Cardiac muscle cell (in vitro differentiated cells and primary cell): ENCODE results near the gene PLD2. TPM values are rescaled to one million over a fixed set of nuclear protein-coding genes. Genes with fewer than 3 reads are reported as not detected.

Experiments
- DNase-seq, 2 donors: peaks; one replicate each; pipeline versions ENCODE4 v3.0.0 to v3.0.0-alpha.2; 2010 to 2017; ENCODE audit warnings: low read depth in 1 of 2, low spot score in 1 of 2
- H3K27ac ChIP-seq: fragments of 200-600 bp; sonication (generic); 2 replicates; pipeline ENCODE4 v1.5.1; 2016
- H3K27me3 ChIP-seq: fragments of 200-600 bp; sonication (generic); 2 replicates; pipeline ENCODE4 v1.6.0; 2016; ENCODE audit warnings: control low read depth
- H3K36me3 ChIP-seq: fragments of 200-600 bp; sonication (generic); 2 replicates; pipeline ENCODE4 v1.5.1; 2016; ENCODE audit warnings: control low read depth
- H3K4me1 ChIP-seq: fragments of 200-600 bp; sonication (generic); 2 replicates; pipeline ENCODE4 v1.8.1; 2017; ENCODE audit warnings: low read depth, mild to moderate bottlenecking, mixed run types
- H3K4me3 ChIP-seq: fragments of 200-600 bp; sonication (generic); 2 replicates; pipeline ENCODE4 v1.5.1; 2016; ENCODE audit warnings: mild to moderate bottlenecking
- H3K9me3 ChIP-seq: fragments of 200-600 bp; sonication (generic); 2 replicates; pipeline ENCODE4 v1.5.1; 2017; ENCODE audit warnings: low read depth, mild to moderate bottlenecking, control low read depth
- CTCF ChIP-seq: IDR thresholded peaks from 2 replicates; pipeline ENCODE4 v1.5.1; 2012; ENCODE audit warnings: low read depth, mild to moderate bottlenecking, low read length
- polyA plus RNA-seq: library from polyadenylated mRNA; unstranded; fragments of >200 nt; fragmentation: Nextera tagmentation; extraction: Ambion mirVana; gene quantifications from 2 replicates; pipeline ENCODE4 v1.2.1, GENCODE V29; 2016
- total RNA-seq: library from RNA; depleted of rRNA; stranded (reverse); fragments of >200 nt; gene quantifications from 2 replicates; pipeline ENCODE4 v1.2.3, GENCODE V29; 2016

Gene PLD2, protein sequence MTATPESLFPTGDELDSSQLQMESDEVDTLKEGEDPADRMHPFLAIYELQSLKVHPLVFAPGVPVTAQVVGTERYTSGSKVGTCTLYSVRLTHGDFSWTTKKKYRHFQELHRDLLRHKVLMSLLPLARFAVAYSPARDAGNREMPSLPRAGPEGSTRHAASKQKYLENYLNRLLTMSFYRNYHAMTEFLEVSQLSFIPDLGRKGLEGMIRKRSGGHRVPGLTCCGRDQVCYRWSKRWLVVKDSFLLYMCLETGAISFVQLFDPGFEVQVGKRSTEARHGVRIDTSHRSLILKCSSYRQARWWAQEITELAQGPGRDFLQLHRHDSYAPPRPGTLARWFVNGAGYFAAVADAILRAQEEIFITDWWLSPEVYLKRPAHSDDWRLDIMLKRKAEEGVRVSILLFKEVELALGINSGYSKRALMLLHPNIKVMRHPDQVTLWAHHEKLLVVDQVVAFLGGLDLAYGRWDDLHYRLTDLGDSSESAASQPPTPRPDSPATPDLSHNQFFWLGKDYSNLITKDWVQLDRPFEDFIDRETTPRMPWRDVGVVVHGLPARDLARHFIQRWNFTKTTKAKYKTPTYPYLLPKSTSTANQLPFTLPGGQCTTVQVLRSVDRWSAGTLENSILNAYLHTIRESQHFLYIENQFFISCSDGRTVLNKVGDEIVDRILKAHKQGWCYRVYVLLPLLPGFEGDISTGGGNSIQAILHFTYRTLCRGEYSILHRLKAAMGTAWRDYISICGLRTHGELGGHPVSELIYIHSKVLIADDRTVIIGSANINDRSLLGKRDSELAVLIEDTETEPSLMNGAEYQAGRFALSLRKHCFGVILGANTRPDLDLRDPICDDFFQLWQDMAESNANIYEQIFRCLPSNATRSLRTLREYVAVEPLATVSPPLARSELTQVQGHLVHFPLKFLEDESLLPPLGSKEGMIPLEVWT
- total RNA-seq (15.0 and 18.3 TPM in 2 replicates), polyA plus RNA-seq (12.4 and 16.8 TPM in 2 replicates)

- H3K27ac ChIP-seq: no peak within 1 kb of the TSS
- no peaks in the 10 kb centered on the region for H3K36me3 ChIP-seq
- peak within 1 kb of the TSS; percentile 52 for H3K4me3 ChIP-seq
- no peak for TF ChIP-seq CTCF
- no peaks in the 10 kb centered on the region for H3K27me3 ChIP-seq
- no peaks in the 10 kb centered on the region for H3K4me1 ChIP-seq
- peak; percentile 83 to 94 for DNase-seq
- H3K9me3 ChIP-seq: no peaks in the 10 kb centered on the region
Measured at GRCh38 chr17:4806777-4807604, at the start of gene PLD2. TSS of gene PLD2 (plus strand) at chr17:4807152. CDS start at chr17:4807773, 621 bp downstream.

DNA sequence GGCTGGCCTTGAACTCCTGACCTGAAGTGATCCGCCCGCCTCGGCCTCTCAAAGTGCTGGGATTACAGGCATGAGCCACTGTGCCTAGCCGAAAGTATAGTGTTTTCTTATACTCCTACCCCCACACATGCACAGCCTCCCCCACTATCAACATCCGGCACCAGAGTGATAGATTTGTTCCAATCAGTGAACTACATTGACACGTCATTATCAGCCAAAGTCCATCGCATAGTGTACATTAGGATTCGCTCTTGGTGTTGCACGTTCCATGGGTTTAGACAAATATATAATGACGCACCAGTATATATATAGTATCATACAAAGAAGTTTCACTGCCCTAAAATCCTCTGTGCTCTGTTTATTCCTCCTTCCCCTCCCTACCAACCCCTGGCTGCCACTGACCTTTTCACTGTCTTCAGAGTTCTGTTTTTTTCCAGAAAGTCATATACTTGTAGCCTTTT is 47.1 kb upstream of the PLD2 start:
- no peaks in the 10 kb centered on the region for H3K4me1 ChIP-seq
- no peak overlapping the region for H3K4me3 ChIP-seq
- H3K27ac ChIP-seq: no peak overlapping the region
- H3K9me3 ChIP-seq: no peaks in the 10 kb centered on the region
- DNase-seq: no peak
- H3K36me3 ChIP-seq: no peaks in the 10 kb centered on the region
- H3K27me3 ChIP-seq: peaks cover 15% of the 10 kb centered on the region
- TF ChIP-seq CTCF: no peak

DNA sequence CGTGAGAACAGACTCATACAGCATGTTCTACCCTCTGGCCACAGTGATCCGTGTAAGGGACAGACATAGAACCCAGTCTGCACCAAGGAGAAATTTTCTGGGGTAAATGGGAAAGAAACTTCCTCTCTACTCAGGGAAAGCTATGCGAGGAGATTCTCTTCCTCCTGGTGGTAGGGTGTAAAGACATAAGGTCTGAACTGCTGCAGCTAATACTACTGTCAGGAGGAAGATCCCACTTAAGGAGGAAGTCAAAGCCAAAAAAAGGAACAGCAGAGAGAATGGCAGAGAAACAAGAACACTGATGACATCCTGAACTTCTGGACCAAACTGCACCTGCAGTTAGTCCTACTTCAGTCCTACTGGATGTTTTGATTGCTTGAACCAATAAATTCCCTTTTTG is 42.4 kb upstream of the PLD2 start:
- Histone ChIP-seq H3K27me3 (no peaks in the 10 kb centered on the region), H3K4me1 (no peaks in the 10 kb centered on the region), H3K4me3 (no peak overlapping the region), H3K36me3 (no peaks in the 10 kb centered on the region), H3K9me3 (no peaks in the 10 kb centered on the region), H3K27ac (no peak overlapping the region)
- no peak for TF ChIP-seq CTCF
- no peak for DNase-seq

DNA sequence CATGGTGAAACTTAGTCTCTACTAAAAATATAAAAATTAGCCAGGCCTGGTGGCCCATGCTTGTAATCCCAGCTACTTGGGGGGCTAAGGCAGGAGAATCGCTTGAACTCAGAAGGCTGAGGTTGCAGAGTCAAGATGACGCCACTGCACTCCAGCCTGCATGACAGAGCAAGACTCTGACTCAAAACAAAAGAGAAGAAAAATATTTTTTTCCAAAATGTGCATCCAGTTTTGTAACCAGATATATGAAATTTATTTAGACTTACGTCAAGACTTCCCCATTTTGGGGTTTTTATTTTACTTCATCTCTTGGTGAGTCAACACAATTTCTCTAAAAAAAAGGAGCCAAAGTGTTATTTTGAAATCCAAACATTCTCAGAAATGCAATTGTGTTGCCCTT is 40.8 kb upstream of the PLD2 start:
- DNase-seq: no peak
- no peak overlapping the region for H3K27ac ChIP-seq
- no peak for TF ChIP-seq CTCF

GRCh38 chr17:4766723-4767122 is 40.2 kb upstream of the PLD2 start:
- Histone ChIP-seq H3K9me3 (no peaks in the 10 kb centered on the region), H3K36me3 (no peaks in the 10 kb centered on the region), H3K4me3 (no peak overlapping the region), H3K27me3 (no peaks in the 10 kb centered on the region), H3K27ac (no peak overlapping the region), H3K4me1 (no peaks in the 10 kb centered on the region)
- no peak for DNase-seq
- no peak for TF ChIP-seq CTCF

More for the DNA sequence above, 40.8 kb upstream of the PLD2 start:
- no peaks in the 10 kb centered on the region for H3K4me1 ChIP-seq
- H3K27me3 ChIP-seq: no peaks in the 10 kb centered on the region
- no peaks in the 10 kb centered on the region for H3K36me3 ChIP-seq
- no peak overlapping the region for H3K4me3 ChIP-seq
- no peaks in the 10 kb centered on the region for H3K9me3 ChIP-seq
